Mucosa of descending colon (tissue), 3 donors: ENCODE measurements around the gene TNRC18. TPM values are rescaled to one million over a fixed set of nuclear protein-coding genes. Genes with fewer than 3 reads are reported as not detected.
A peak's percentile ranks its signal among the peaks of the same experiment; 100 is the strongest.

Source experiments
- ATAC-seq: fragments of 200-7000 bp; cut with Tn5 transposase; one replicate; pipeline ENCODE4 v1.9.1; 2020; ENCODE audit warnings: mild to moderate bottlenecking, moderate library complexity
- DNase-seq, 3 donors: peaks; one replicate each; pipeline ENCODE4 v3.0.0-alpha.2; 2020
- H3K36me3 ChIP-seq: fragments of 200-600 bp; one replicate; pipeline ENCODE4 v1.8.0; 2021; ENCODE audit warnings: low read depth, mild to moderate bottlenecking
- H3K4me1 ChIP-seq: fragments of 200-600 bp; one replicate; pipeline ENCODE4 v1.8.0; 2021; ENCODE audit warnings: low read depth, mild to moderate bottlenecking
- H3K4me3 ChIP-seq: fragments of 200-600 bp; one replicate; pipeline ENCODE4 v1.8.0; 2021; ENCODE audit warnings: mild to moderate bottlenecking
- H3K9me3 ChIP-seq: fragments of 200-600 bp; one replicate; pipeline ENCODE4 v1.8.0; 2021; ENCODE audit warnings: mild to moderate bottlenecking
- intact Hi-C, 2 donors: fragments of 100-400 bp; cut with DNase I in 1 of 2; cut with micrococcal nuclease in 1 of 2; formaldehyde crosslinking; loops; one replicate each; pipeline versions ENCODE4 v1.11.0 to v1.11.1; 2022; cut with DNase I, micrococcal nuclease
- total RNA-seq, 3 donors: library from RNA; stranded (reverse); fragmentation: NEBNext Ultra II Directional in 2 of 3; extraction: Animal tissue kit (Norgen Biotek cat#: 25700) in 2 of 3; gene quantifications; one replicate each; pipeline versions ENCODE4 v1.2.1 to v1.2.4, GENCODE V29; 2021 to 2023
- TF ChIP-seq, protein P1 (sequence below): fragments of 200-600 bp; IDR thresholded peaks from one replicate; pipeline ENCODE4 v1.8.0; 2022; ENCODE audit warnings: antibody characterized with exemption, mild to moderate bottlenecking
- donor health status: DM: no; HTN: no; CAD: no; lungs with moderate emphysema.
- donor health status: DM: no; HTN: no; CAD: no.
- donor health status: DM: no; HTN: yes; CAD: no.

TNRC18 gene
- total RNA-seq, 3 donors from 2014 or later, result 94.0 to 170 (median 112) TPM

- no peaks in the 10 kb centered on the region for H3K9me3 ChIP-seq
- intact Hi-C loops, result no loop called here
- H3K36me3 ChIP-seq, result no peaks in the 10 kb centered on the region
- DNase-seq, result no peak
- H3K4me1 ChIP-seq, result no peaks in the 10 kb centered on the region
- ATAC-seq, result no peak
- no peak overlapping the region for H3K4me3 ChIP-seq
- TF ChIP-seq, protein P1, sequence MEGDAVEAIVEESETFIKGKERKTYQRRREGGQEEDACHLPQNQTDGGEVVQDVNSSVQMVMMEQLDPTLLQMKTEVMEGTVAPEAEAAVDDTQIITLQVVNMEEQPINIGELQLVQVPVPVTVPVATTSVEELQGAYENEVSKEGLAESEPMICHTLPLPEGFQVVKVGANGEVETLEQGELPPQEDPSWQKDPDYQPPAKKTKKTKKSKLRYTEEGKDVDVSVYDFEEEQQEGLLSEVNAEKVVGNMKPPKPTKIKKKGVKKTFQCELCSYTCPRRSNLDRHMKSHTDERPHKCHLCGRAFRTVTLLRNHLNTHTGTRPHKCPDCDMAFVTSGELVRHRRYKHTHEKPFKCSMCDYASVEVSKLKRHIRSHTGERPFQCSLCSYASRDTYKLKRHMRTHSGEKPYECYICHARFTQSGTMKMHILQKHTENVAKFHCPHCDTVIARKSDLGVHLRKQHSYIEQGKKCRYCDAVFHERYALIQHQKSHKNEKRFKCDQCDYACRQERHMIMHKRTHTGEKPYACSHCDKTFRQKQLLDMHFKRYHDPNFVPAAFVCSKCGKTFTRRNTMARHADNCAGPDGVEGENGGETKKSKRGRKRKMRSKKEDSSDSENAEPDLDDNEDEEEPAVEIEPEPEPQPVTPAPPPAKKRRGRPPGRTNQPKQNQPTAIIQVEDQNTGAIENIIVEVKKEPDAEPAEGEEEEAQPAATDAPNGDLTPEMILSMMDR, result no peak
Measured at GRCh38 chr7:5302577-5302976, 121.1 kb downstream of the TNRC18 start.

DNA sequence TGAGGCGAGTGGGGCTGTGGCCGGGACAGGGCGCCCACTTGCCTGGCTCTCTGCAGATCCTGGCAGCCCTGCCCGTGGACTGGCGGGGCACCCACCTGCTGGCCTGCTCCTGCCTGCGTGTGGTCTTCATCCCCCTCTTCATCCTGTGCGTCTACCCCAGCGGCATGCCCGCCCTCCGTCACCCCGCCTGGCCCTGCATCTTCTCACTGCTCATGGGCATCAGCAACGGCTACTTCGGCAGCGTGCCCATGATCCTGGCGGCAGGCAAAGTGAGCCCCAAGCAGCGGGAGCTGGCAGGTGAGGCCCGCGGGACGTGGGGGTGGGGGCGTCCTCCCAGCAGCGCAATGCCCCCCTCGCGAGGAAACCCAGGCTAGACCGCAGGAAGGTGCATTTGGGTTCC, 123.3 kb downstream of the TNRC18 start:
- ATAC-seq, result no peak
- no peak overlapping the region for H3K4me3 ChIP-seq

GRCh38 chr7:5296611-5297226, 126.9 kb downstream of the TNRC18 start:
- DNase-seq (peak in 1 of 3 donors; percentile 27), ATAC-seq (peak; percentile 48)
- H3K4me1 ChIP-seq, result no peaks in the 10 kb centered on the region
- H3K4me3 ChIP-seq, result no peak overlapping the region
- no peaks in the 10 kb centered on the region for H3K36me3 ChIP-seq
- intact Hi-C loops, result no loop called here
- TF ChIP-seq, protein P1, result no peak
- H3K9me3 ChIP-seq, result no peaks in the 10 kb centered on the region

More for the DNA sequence above, 123.3 kb downstream of the TNRC18 start:
- intact Hi-C loops, result no loop called here
- TF ChIP-seq, protein P1, result no peak
- Histone ChIP-seq H3K9me3 (no peaks in the 10 kb centered on the region), H3K36me3 (no peaks in the 10 kb centered on the region), H3K4me1 (no peaks in the 10 kb centered on the region)
- DNase-seq, result no peak

- DNase-seq, result no peak
- ATAC-seq, result no peak
- intact Hi-C loops, result no loop called here
- TF ChIP-seq, protein P1, result no peak
- Histone ChIP-seq H3K4me1 (no peaks in the 10 kb centered on the region), H3K4me3 (no peak overlapping the region), H3K36me3 (no peaks in the 10 kb centered on the region), H3K9me3 (no peaks in the 10 kb centered on the region)
Measured at GRCh38 chr7:5296015-5296610, 127.5 kb downstream of the TNRC18 start.

DNA sequence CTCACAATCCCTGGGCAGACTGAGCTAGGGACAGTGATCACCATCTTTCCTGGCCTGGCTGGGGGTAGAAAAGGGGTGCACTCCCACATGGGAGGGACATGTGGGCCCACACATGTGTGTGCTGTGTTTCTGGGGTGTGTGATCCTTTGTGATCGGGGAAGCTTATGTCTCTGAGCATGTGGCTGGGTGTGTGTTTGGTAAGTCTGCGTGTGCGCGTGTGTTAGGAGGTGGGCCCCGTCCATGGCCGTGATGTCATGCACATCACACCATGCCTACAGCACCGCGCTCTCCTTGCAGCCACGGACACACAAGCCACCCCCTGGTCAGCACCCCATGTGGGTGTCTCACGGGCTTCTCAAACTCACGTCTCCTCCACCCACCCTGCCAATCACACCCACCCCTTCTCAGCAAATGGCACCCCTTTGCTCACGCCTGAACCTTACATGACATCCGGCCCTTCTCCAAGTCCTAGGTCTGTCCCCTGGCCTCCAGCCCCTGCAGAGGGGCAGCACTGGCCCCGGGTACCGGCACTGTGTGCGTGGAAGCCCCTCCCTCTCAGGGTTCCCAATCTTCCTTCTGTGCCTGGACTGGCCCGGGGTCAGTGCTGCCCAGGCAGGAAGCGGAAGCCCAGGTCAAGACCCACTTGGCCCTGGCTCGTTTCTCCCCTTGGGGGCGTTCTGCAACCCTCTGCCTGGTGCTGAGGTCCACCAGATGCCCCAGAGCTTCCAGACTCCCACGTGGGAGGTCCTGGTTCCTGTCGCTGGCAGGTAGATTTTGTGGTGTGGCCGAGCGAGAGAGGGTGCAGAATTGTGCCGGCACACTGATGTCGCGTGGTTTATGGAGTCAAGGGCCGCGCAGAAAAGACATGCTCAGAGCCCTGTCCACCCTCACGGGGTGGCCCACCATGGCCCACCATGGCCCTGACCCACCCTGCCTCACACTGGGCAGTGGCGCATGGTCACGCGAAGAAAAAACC, 128.3 kb downstream of the TNRC18 start:
- no peak overlapping the region for H3K4me3 ChIP-seq
- no peaks in the 10 kb centered on the region for H3K36me3 ChIP-seq
- intact Hi-C loops, result no loop called here
- no peaks in the 10 kb centered on the region for H3K9me3 ChIP-seq
- no peaks in the 10 kb centered on the region for H3K4me1 ChIP-seq
- ATAC-seq (no peak), DNase-seq (no peak)
- TF ChIP-seq, protein P1, result no peak
